ENCODE results near the gene NHLH1.

NHLH1 gene

DNA sequence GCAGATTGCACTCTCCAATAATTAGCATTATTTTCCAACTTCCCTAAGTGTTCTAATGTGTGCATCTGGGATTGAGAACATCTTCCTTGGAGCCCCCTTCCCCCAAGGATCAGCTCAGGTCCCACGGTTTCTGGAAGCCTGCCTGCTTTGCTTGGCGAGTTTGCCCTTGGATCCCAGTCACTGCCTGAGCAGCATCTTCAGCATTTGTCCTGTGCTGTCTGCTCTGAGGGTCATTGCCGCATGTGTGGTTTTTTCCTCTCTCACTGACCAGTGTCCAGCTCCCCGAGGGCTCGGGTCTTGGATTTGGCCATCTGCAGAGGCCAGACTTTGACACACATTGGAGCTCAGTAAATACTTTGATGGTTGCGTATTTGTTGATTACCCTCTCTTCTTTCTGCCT lies 51.6 kb downstream of the NHLH1 start:
- Histone ChIP-seq H3K9ac (no peak overlapping the region), H3K4me3 (IDR thresholded peaks at IDR 0.05; ENCODE audit: insufficient read depth, low read depth, low read length) (no peak overlapping the region), H3K4me2 (no peak overlapping the region), H4K20me1 (ENCODE audit: insufficient read depth) (no peaks in the 10 kb centered on the region), H3K27ac (no peak overlapping the region), H2AFZ (ENCODE audit: low read depth) (no peak overlapping the region), H3K36me3 (ENCODE audit: insufficient read depth) (no peaks in the 10 kb centered on the region), H3K79me2 (ENCODE audit: insufficient read depth, low read depth) (no peaks in the 10 kb centered on the region), H3K27me3 (ENCODE audit: insufficient read depth, low read depth) (peaks cover 7% of the 10 kb centered on the region; the same call in 1 of the 2 replicates), H3K4me1 (ENCODE audit: low read depth, poor library complexity, severe bottlenecking) (no peaks in the 10 kb centered on the region)
- TF ChIP-seq CTCF (conservative IDR thresholded peaks at IDR 0.05; ENCODE audit: low read depth, low read length) = no peak

GRCh38 chr1:160419150-160419837 lies 52.4 kb downstream of the NHLH1 start:
- H3K27ac ChIP-seq = no peak overlapping the region

GRCh38 chr1:160419838-160420169 lies 52.9 kb downstream of the NHLH1 start:
- H4K20me1 ChIP-seq (ENCODE audit: insufficient read depth) = no peaks in the 10 kb centered on the region
- H3K4me1 ChIP-seq (ENCODE audit: low read depth, poor library complexity, severe bottlenecking) = no peaks in the 10 kb centered on the region
- no peak overlapping the region for H3K27ac ChIP-seq
- H3K79me2 ChIP-seq (ENCODE audit: insufficient read depth, low read depth) = no peaks in the 10 kb centered on the region
- H3K4me2 ChIP-seq = no peak overlapping the region
- H3K27me3 ChIP-seq (ENCODE audit: insufficient read depth, low read depth) = peaks cover 7% of the 10 kb centered on the region; the same call in 1 of the 2 replicates
- H2AFZ ChIP-seq (ENCODE audit: low read depth) = no peak overlapping the region
- H3K9ac ChIP-seq = no peak overlapping the region
- H3K36me3 ChIP-seq (ENCODE audit: insufficient read depth) = no peaks in the 10 kb centered on the region
- no peak for TF ChIP-seq CTCF (conservative IDR thresholded peaks at IDR 0.05; ENCODE audit: low read depth, low read length)
- no peak overlapping the region for H3K4me3 ChIP-seq (IDR thresholded peaks at IDR 0.05; ENCODE audit: insufficient read depth, low read depth, low read length)

More at GRCh38 chr1:160419150-160419837, 52.4 kb downstream of the NHLH1 start:
- no peak for TF ChIP-seq CTCF (conservative IDR thresholded peaks at IDR 0.05; ENCODE audit: low read depth, low read length)
- peaks cover 7% of the 10 kb centered on the region; the same call in 1 of the 2 replicates for H3K27me3 ChIP-seq (ENCODE audit: insufficient read depth, low read depth)
- H2AFZ ChIP-seq (ENCODE audit: low read depth) = no peak overlapping the region
- no peaks in the 10 kb centered on the region for H4K20me1 ChIP-seq (ENCODE audit: insufficient read depth)
- H3K9ac ChIP-seq = no peak overlapping the region
- no peak overlapping the region for H3K4me2 ChIP-seq
- no peak overlapping the region for H3K4me3 ChIP-seq (IDR thresholded peaks at IDR 0.05; ENCODE audit: insufficient read depth, low read depth, low read length)
- H3K36me3 ChIP-seq (ENCODE audit: insufficient read depth) = no peaks in the 10 kb centered on the region
- H3K79me2 ChIP-seq (ENCODE audit: insufficient read depth, low read depth) = no peaks in the 10 kb centered on the region
- H3K4me1 ChIP-seq (ENCODE audit: low read depth, poor library complexity, severe bottlenecking) = no peaks in the 10 kb centered on the region

GRCh38 chr1:160420881-160421842 lies 54.3 kb downstream of the NHLH1 start:
- Histone ChIP-seq H3K4me3 (IDR thresholded peaks at IDR 0.05; ENCODE audit: insufficient read depth, low read depth, low read length) (no peak overlapping the region), H3K4me1 (ENCODE audit: low read depth, poor library complexity, severe bottlenecking) (no peaks in the 10 kb centered on the region), H3K27ac (no peak overlapping the region), H3K4me2 (no peak overlapping the region), H4K20me1 (ENCODE audit: insufficient read depth) (no peaks in the 10 kb centered on the region), H3K36me3 (ENCODE audit: insufficient read depth) (no peaks in the 10 kb centered on the region), H3K9ac (no peak overlapping the region), H2AFZ (ENCODE audit: low read depth) (no peak overlapping the region), H3K79me2 (ENCODE audit: insufficient read depth, low read depth) (no peaks in the 10 kb centered on the region), H3K27me3 (ENCODE audit: insufficient read depth, low read depth) (peaks cover 7% of the 10 kb centered on the region; the same call in 1 of the 2 replicates)
- TF ChIP-seq CTCF (conservative IDR thresholded peaks at IDR 0.05; ENCODE audit: low read depth, low read length) = no peak

Measured in KMS-11 (cell line).